ENCODE results near the gene NEK1.

NEK1 gene

DNA sequence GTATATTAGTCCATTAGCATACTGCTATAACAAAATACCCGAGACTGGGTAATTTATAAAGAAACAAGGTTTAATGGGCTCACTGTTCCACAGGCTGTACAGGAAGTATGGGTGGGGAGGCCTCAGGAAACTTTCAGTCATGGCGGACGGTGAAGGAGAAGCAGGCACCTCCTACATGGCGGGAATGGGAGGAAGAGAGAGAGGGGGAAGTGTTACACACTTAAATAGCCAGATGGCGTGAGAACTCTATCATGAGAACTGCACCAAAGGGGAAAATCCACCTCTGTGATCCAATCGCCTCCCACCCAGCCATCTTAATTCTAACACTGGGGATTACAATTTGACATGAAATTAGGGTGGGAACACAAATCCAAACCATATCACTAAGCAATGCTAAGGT lies 242.7 kb downstream of the NEK1 start:
- DNase-seq (ENCODE audit: low read depth, low spot score) = no peak

GRCh38 chr4:169367826-169368225 lies 244.6 kb downstream of the NEK1 start:
- DNase-seq (ENCODE audit: low read depth, low spot score) = no peak

- no peak for DNase-seq (ENCODE audit: low read depth, low spot score)
Observed at GRCh38 chr4:169366821-169367220, 245.6 kb downstream of the NEK1 start.

DNA sequence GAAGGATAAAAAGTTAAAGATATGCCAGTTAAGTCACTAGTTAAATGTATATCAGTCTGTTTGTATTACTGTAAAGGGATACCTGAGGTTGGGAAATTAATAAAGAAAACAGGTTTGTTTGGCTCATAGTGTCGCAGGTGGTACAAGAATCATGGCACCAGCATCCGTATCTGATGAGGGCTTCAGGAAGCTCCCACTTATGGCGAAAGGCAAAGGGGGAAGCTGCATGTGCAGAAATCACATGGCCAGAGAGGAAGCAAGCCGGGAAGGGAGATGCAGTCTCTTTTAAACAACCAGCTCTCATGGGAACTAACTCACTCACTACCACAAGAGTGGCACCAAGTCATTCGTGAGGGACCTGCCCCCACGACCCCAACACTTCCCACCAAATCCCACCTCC lies 249.8 kb downstream of the NEK1 start:
- no peak for DNase-seq (ENCODE audit: low read depth, low spot score)

GRCh38 chr4:169361756-169362155 lies 250.6 kb downstream of the NEK1 start:
- no peak for DNase-seq (ENCODE audit: low read depth, low spot score)

DNA sequence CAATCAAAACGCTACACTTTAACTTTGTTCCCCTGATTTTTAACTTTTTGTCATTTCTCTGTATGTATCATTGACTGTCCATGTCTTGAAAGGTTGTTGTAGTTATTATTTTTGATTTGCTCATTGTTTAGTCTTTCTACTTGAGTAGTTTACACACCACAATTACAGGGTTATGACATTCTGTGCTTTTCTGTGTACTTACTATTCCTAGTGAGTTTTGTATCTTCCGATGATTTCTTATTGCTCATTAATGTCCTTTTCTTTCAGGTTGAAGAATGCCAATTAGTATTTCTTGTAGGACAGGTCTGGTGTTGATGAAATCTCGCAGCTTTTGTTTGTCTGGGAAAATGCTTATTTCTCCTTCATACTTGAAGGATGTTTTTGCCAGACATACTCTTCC lies 252.4 kb downstream of the NEK1 start:
- DNase-seq (ENCODE audit: low read depth, low spot score) = no peak

DNA sequence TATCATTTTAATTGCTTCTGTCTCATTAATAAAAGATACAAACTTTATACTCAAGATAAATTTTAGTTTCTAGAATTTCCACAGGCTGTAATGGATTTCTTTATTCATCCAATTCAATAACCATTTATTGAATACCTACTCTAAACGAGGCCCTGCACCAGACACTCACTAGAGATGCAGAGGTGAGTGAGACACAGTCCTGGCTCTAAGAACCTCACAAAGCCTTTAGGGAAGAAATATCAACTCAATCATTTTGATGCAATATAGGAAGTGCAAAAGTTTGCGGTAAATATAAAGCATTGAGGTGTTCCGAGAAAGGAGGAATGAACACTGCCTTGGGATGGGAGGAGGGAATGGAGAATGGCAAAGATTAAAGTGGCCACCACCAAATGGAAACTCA lies 260.0 kb downstream of the NEK1 start:
- no peak for DNase-seq (ENCODE audit: low read depth, low spot score)

DNA sequence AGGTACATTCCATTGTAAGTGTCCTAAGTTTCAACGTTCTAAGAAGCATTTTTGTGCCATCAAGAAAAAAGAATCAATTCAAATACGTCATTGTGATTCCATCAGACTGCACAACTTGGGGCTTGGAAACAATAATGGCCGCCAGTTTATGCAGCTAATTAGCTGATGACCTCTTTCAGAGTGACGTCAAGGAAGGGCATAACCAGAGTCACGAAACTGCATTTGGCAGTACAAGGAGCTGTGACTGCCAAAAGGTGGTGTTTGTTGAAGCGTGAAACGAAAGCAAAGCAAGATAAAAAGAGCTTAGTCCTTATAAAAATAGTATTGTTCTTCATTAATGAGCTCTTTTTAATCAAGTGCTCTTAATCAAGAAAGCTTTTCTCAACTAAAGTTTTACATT lies 260.5 kb downstream of the NEK1 start:
- no peak for DNase-seq (ENCODE audit: low read depth, low spot score)

DNA sequence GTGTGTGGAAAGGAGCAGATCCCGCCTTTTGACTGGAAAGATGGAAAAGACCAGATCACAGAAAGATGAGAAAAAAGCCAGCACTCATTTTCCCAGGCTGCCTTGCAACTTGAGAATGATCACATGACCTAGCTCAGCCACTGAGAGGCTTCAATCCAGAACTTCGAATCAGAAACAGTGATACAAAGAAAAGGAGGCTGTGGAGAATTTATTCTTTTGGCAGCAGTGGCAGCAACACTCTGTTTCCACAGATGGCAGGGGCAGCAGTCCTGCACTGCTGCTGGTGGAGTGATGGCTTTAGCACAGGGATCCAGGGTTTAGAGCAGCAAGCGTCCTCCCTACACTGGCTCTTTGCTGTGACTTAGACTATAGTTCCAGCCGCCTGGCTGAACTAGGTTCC lies 263.8 kb downstream of the NEK1 start:
- no peak for DNase-seq (ENCODE audit: low read depth, low spot score)

- no peak for DNase-seq (ENCODE audit: low read depth, low spot score)
Observed at GRCh38 chr4:169346840-169347239, 265.5 kb downstream of the NEK1 start.

DNA sequence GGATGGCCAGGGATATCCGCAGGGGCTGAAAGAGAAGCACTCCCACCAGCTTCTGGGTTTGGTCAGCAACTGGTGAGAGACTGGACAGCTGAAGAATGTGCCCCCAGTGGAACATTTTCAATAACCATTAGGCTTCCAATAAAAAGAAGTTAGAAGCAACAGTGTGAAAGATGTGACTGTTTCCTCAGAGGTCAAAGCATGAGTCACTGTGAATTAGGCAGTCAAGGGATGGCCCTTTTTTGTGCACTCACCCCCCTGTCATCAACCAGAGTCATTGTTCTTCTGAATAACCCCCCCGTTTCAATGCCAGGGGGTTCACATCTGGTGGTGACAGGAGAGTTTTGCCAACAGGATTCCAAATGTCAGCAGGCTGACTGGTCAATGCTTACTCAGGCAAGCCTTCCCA lies 267.1 kb downstream of the NEK1 start:
- no peak for DNase-seq (ENCODE audit: low read depth, low spot score)

All from activated naive CD8-positive, alpha-beta T cell treated with anti-CD3 and anti-CD28 coated beads, Interleukin-2, amount 50 U/mL, for 16 hours (primary cell).